KMS-11 (cell line): ENCODE measurements around the gene MAEL.

Source experiments
- H2AFZ ChIP-seq: fragments of 200-600 bp; sonication (generic); 2 replicates; pipeline ENCODE4 v1.6.1; 2016; ENCODE audit warnings: antibody characterized with exemption, mixed run types, low read depth
- H3K27ac ChIP-seq: fragments of 200-600 bp; sonication (generic); 2 replicates; pipeline ENCODE4 v1.6.1; 2016; ENCODE audit warnings: mild to moderate bottlenecking, mixed run types
- H3K27me3 ChIP-seq: fragments of 200-600 bp; sonication (generic); 2 replicates; pipeline ENCODE4 v1.6.1; 2017; ENCODE audit warnings: mild to moderate bottlenecking, low read depth, mixed run types, moderate library complexity; ENCODE audit not compliant: insufficient read depth
- H3K36me3 ChIP-seq: fragments of 200-600 bp; sonication (generic); 2 replicates; pipeline ENCODE4 v1.6.1; 2017; ENCODE audit warnings: mild to moderate bottlenecking, mixed run types; ENCODE audit not compliant: insufficient read depth
- H3K4me1 ChIP-seq: fragments of 200-600 bp; sonication (generic); 2 replicates; pipeline ENCODE4 v1.6.1; 2016; ENCODE audit warnings: mild to moderate bottlenecking, low read depth, mixed run types; ENCODE audit not compliant: poor library complexity, severe bottlenecking
- H3K4me2 ChIP-seq: fragments of 200-600 bp; sonication (generic); 2 replicates; pipeline ENCODE4 v1.7.0; 2016; ENCODE audit warnings: mild to moderate bottlenecking, mixed run types
- H3K4me3 ChIP-seq: fragments of 200-600 bp; sonication (generic); IDR thresholded peaks from 2 replicates; pipeline ENCODE4 v1.6.1; 2017; ENCODE audit warnings: low read depth, low read length, mixed read lengths; ENCODE audit not compliant: insufficient read depth
- H3K79me2 ChIP-seq: fragments of 200-600 bp; sonication (generic); 2 replicates; pipeline ENCODE4 v1.6.1; 2016; ENCODE audit warnings: low read depth, mixed run types; ENCODE audit not compliant: insufficient read depth
- H3K9ac ChIP-seq: fragments of 200-600 bp; sonication (generic); 2 replicates; pipeline ENCODE4 v1.6.1; 2016; ENCODE audit warnings: mild to moderate bottlenecking, mixed run types
- H4K20me1 ChIP-seq: fragments of 200-600 bp; sonication (generic); 2 replicates; pipeline ENCODE4 v1.6.1; 2016; ENCODE audit warnings: mild to moderate bottlenecking, mixed run types; ENCODE audit not compliant: insufficient read depth
- CTCF ChIP-seq: fragments of 200-600 bp; sonication (generic); conservative IDR thresholded peaks from 2 replicates; pipeline ENCODE4 v1.6.1; 2017; ENCODE audit warnings: low read depth, mild to moderate bottlenecking, antibody characterized with exemption, low read length, moderate library complexity, mixed read lengths

Gene MAEL

GRCh38 chr1:166969074-166969677 is 19.9 kb upstream of the MAEL start:
- H3K4me3 ChIP-seq: no peak overlapping the region
- no peak overlapping the region for H2AFZ ChIP-seq
- H3K27me3 ChIP-seq: peaks cover 5% of the 10 kb centered on the region; the same call in 1 of the 2 replicates
- H3K79me2 ChIP-seq: no peaks in the 10 kb centered on the region
- no peak overlapping the region for H3K4me2 ChIP-seq
- H4K20me1 ChIP-seq: no peaks in the 10 kb centered on the region
- H3K27ac ChIP-seq: no peak overlapping the region
- H3K9ac ChIP-seq: no peak overlapping the region
- H3K4me1 ChIP-seq: peaks cover 1% of the 10 kb centered on the region
- no peak for TF ChIP-seq CTCF
- no peaks in the 10 kb centered on the region for H3K36me3 ChIP-seq

- no peaks in the 10 kb centered on the region for H3K36me3 ChIP-seq
Observed at GRCh38 chr1:166971252-166971651, 17.8 kb upstream of the MAEL start.

GRCh38 chr1:166972193-166972592 is 16.9 kb upstream of the MAEL start:
- H4K20me1 ChIP-seq: no peaks in the 10 kb centered on the region
- no peak for TF ChIP-seq CTCF
- no peak overlapping the region for H3K4me3 ChIP-seq
- no peak overlapping the region for H3K27ac ChIP-seq
- H3K4me1 ChIP-seq: peaks cover 12% of the 10 kb centered on the region
- no peak overlapping the region for H3K9ac ChIP-seq
- peaks cover 15% of the 10 kb centered on the region; the same call in 1 of the 2 replicates for H3K27me3 ChIP-seq
- no peaks in the 10 kb centered on the region for H3K36me3 ChIP-seq
- no peak overlapping the region for H3K4me2 ChIP-seq
- no peak overlapping the region for H2AFZ ChIP-seq
- H3K79me2 ChIP-seq: no peaks in the 10 kb centered on the region

More at GRCh38 chr1:166971252-166971651, 17.8 kb upstream of the MAEL start:
- no peak overlapping the region for H3K27ac ChIP-seq
- no peak overlapping the region for H2AFZ ChIP-seq
- H3K4me2 ChIP-seq: no peak overlapping the region
- no peak overlapping the region for H3K9ac ChIP-seq
- H3K79me2 ChIP-seq: no peaks in the 10 kb centered on the region
- H3K27me3 ChIP-seq: peaks cover 12% of the 10 kb centered on the region; the same call in 1 of the 2 replicates
- peaks cover 11% of the 10 kb centered on the region for H3K4me1 ChIP-seq
- no peak for TF ChIP-seq CTCF
- no peak overlapping the region for H3K4me3 ChIP-seq
- H4K20me1 ChIP-seq: no peaks in the 10 kb centered on the region

GRCh38 chr1:166972826-166973225 is 16.3 kb upstream of the MAEL start:
- no peak for TF ChIP-seq CTCF
- Histone ChIP-seq H3K4me2 (no peak overlapping the region), H3K4me3 (no peak overlapping the region), H2AFZ (no peak overlapping the region), H3K27ac (no peak overlapping the region), H3K79me2 (no peaks in the 10 kb centered on the region), H3K4me1 (peaks cover 14% of the 10 kb centered on the region), H3K36me3 (no peaks in the 10 kb centered on the region), H3K9ac (no peak overlapping the region), H4K20me1 (no peaks in the 10 kb centered on the region), H3K27me3 (peaks cover 15% of the 10 kb centered on the region; the same call in 1 of the 2 replicates)
